Small intestine (tissue), 7 donors: ENCODE results near the gene SLC6A18. TPM values are rescaled to one million over a fixed set of nuclear protein-coding genes. Genes with fewer than 3 reads are reported as not detected.
"Not testable (repeated sequence)": the region's sequence is repeated elsewhere in the genome, so short reads cannot be mapped to it uniquely, and the experiment has no call there.

Source experiments
- DNase-seq, 2 donors: peaks; one replicate each; pipeline versions ENCODE4 v3.0.0 to v3.0.0-alpha.2; 2013
- FAIRE-seq: peaks from 2 replicates; lab custom pipeline; 2012; peaks lifted over from hg19 to GRCh38; lab: Jason Lieb, UNC
- H3K27ac ChIP-seq, 3 donors: one replicate each; pipeline ENCODE4 v1.5.1; 2013; ENCODE audit warnings: low read length in 2 of 3, mild to moderate bottlenecking in 2 of 3, control low read depth in 1 of 3, inconsistent platforms in 1 of 3, low read depth in 1 of 3, moderate library complexity in 1 of 3
- H3K27me3 ChIP-seq, 3 donors: one replicate each; pipeline ENCODE4 v1.6.1; 2013; ENCODE audit warnings: low read length in 3 of 3, inconsistent platforms in 1 of 3; ENCODE audit not compliant: control insufficient read depth in 3 of 3, insufficient read depth in 3 of 3
- H3K36me3 ChIP-seq, 3 donors: one replicate each; pipeline ENCODE4 v1.6.1; 2013; ENCODE audit warnings: low read length in 3 of 3, inconsistent platforms in 1 of 3, low read depth in 1 of 3, mild to moderate bottlenecking in 1 of 3, moderate library complexity in 1 of 3; ENCODE audit not compliant: control insufficient read depth in 3 of 3, insufficient read depth in 2 of 3
- H3K4me1 ChIP-seq, 3 donors: one replicate each; pipeline ENCODE4 v1.6.1; 2013; ENCODE audit warnings: low read length in 2 of 3, inconsistent platforms in 1 of 3, low read depth in 1 of 3, mild to moderate bottlenecking in 1 of 3, moderate library complexity in 1 of 3; ENCODE audit not compliant: control insufficient read depth in 3 of 3, insufficient read depth in 2 of 3
- H3K4me3 ChIP-seq, 3 donors: one replicate each; pipeline ENCODE4 v1.5.1; 2013; ENCODE audit warnings: low read length in 3 of 3, control low read depth in 1 of 3, inconsistent platforms in 1 of 3, low read depth in 1 of 3, mild to moderate bottlenecking in 1 of 3, moderate library complexity in 1 of 3
- H3K9me3 ChIP-seq, 2 donors: one replicate each; pipeline ENCODE4 v1.6.1; 2013; ENCODE audit warnings: low read depth in 1 of 2, low read length in 1 of 2; ENCODE audit not compliant: control insufficient read depth in 2 of 2, insufficient read depth in 1 of 2
- WGBS, 3 donors: extraction: QIAGEN DNeasy Blood & Tissue Kit; methylation state at CpG; one replicate each; pipeline ENCODE4 v1.1.7; 2013; 5-methylcytosine and 5-hydroxymethylcytosine counted together
- polyA plus RNA-seq, 4 donors: library from polyadenylated mRNA; stranded (reverse) in 3 of 4; unstranded in 1 of 4; fragments of 200-250 nt in 3 of 4; fragments of 120-200 nt in 1 of 4; gene quantifications; one replicate each; pipeline versions ENCODE4 v1.2.1 to v1.2.3, GENCODE V29; 2013
- donor health status: healthy with polysubstance abuse.
- donor health status: control.
- donor health status: control.
- donor health status: Bipolar disorder and iron deficiency.
- donor health status: healthy.

The SLC6A18 gene
- polyA plus RNA-seq, 4 donors = 0.04 TPM; not detected in 2

GRCh38 chr5:1224631-1225030 is 550 bp upstream of the SLC6A18 start:
- H3K9me3 ChIP-seq = no peaks in the 10 kb centered on the region
- H3K27me3 ChIP-seq = peaks cover 0 to 2% (median 0%) of the 10 kb centered on the region in 3 donors
- DNase-seq (no peak), FAIRE-seq (no peak)
- peaks cover 0 to 53% (median 9%) of the 10 kb centered on the region in 3 donors for H3K36me3 ChIP-seq
- H3K27ac ChIP-seq = no peak overlapping the region
- no peaks in the 10 kb centered on the region for H3K4me1 ChIP-seq
- WGBS, 3 donors = 88 to 91% (median 90%) methylated on average over 15 of the region's 15 CpGs
- H3K4me3 ChIP-seq = no peak overlapping the region

DNA sequence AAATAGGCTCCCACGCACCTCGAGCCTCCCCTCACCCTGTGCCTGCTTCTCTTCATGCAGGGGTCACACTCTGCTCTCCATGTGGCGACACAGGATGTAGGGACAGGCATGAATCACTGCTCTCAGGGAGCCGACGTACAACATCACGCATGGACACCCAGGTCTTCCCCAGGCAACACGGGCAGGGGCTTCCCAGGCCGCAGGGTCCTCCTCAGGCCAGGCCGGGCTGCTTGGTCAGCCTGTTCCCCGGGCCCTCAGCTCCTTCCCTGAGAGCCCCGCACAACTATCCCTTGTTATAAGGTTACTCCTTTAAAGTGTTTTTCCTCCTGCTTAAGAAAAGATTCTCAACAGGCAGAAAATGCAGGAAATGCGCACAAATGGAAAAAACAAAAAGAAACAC is 1.1 kb downstream of the SLC6A18 start:
- WGBS, 3 donors = 79 to 87% (median 83%) methylated on average over 12 of the region's 12 CpGs
- DNase-seq (no peak), FAIRE-seq (no peak)
- no peak overlapping the region for H3K27ac ChIP-seq
- H3K36me3 ChIP-seq = peaks cover 0 to 37% (median 7%) of the 10 kb centered on the region in 3 donors
- peaks cover 0 to 4% (median 0%) of the 10 kb centered on the region in 3 donors for H3K27me3 ChIP-seq
- H3K4me3 ChIP-seq = no peak overlapping the region
- no peaks in the 10 kb centered on the region for H3K4me1 ChIP-seq
- no peaks in the 10 kb centered on the region for H3K9me3 ChIP-seq

GRCh38 chr5:1226839-1227581 is 1.8 kb downstream of the SLC6A18 start:
- Histone ChIP-seq H3K4me3 (no peak overlapping the region), H3K27ac (no peak overlapping the region), H3K9me3 (no peaks in the 10 kb centered on the region), H3K4me1 (no peaks in the 10 kb centered on the region), H3K36me3 (peaks cover 0 to 30% (median 5%) of the 10 kb centered on the region in 3 donors), H3K27me3 (peaks cover 0 to 4% (median 0%) of the 10 kb centered on the region in 3 donors)
- no peak for FAIRE-seq
- 85 to 93% (median 85%) methylated on average over 22 to 50 of the region's 50 CpGs for WGBS, 3 donors
- no peak for DNase-seq

DNA sequence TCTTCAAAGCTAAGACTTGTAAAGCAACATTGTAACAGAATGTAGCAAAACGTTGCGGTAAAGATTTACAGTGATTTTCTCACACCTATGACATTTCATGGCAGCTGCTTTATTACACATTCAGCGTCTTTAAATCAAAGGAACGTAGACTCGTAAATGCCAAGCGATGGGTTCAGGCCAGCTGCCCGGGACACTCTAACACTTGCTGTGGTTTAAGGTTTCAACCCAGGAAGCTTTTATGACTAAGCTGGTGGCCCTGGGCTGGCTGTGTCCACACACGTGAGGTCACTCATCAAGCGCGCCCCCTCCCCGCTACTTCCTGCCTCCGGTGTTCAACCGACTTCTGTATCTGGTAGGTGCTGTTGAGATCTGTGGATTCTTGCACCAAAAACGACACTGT is 2.5 kb downstream of the SLC6A18 start:
- 49 to 73% (median 61%) methylated on average over 14 of the region's 14 CpGs for WGBS, 3 donors
- Histone ChIP-seq H3K4me1 (no peaks in the 10 kb centered on the region), H3K27me3 (peaks cover 0 to 4% (median 0%) of the 10 kb centered on the region in 3 donors), H3K9me3 (no peaks in the 10 kb centered on the region), H3K27ac (no peak overlapping the region), H3K4me3 (no peak overlapping the region), H3K36me3 (peaks cover 0 to 26% (median 5%) of the 10 kb centered on the region in 3 donors)
- DNase-seq (no peak), FAIRE-seq (no peak)

DNA sequence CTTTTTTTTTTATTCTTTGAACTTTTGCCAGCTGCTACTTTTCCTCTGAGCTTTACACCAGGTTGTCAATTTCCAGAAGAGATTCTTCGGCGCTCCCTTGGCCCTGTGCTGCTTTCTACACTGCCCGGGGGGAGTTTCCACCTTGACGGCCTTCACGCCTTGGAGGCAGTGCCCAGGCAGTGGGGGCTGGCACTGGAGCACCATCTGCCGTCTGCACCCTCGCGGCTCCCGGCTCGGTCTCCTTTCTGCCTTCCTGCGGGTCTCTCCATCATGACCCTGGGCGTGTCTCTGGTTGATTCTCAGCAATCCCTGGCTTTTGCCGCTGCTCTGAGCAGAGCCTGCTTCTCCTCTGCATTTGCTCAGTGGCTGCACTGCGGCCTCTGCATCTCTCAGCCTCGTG is 2.9 kb downstream of the SLC6A18 start:
- no peak overlapping the region for H3K4me3 ChIP-seq
- H3K27me3 ChIP-seq = peaks cover 0 to 4% (median 0%) of the 10 kb centered on the region in 3 donors
- no peak for DNase-seq
- no peaks in the 10 kb centered on the region for H3K4me1 ChIP-seq
- peaks cover 0 to 22% (median 3%) of the 10 kb centered on the region in 3 donors for H3K36me3 ChIP-seq
- FAIRE-seq = no peak
- WGBS, 3 donors = 64 to 85% (median 83%) methylated on average over 15 of the region's 15 CpGs
- H3K27ac ChIP-seq = no peak overlapping the region
- no peaks in the 10 kb centered on the region for H3K9me3 ChIP-seq

GRCh38 chr5:1229023-1229422 is 3.8 kb downstream of the SLC6A18 start:
- not testable (repeated sequence) for FAIRE-seq, DNase-seq, H3K27ac ChIP-seq, H3K27me3 ChIP-seq, H3K4me1 ChIP-seq, H3K4me3 ChIP-seq, H3K9me3 ChIP-seq
- H3K36me3 ChIP-seq = peaks cover 0 to 13% (median 0%) of the 10 kb centered on the region in 3 donors
- 76 to 86% (median 79%) methylated on average over 11 of the region's 11 CpGs for WGBS, 3 donors

- FAIRE-seq (no peak), DNase-seq (no peak)
- H3K9me3 ChIP-seq = no peaks in the 10 kb centered on the region
- WGBS, 3 donors = 44 to 83% (median 58%) methylated on average over 6 to 7 of the region's 7 CpGs
- peaks cover 0 to 5% (median 0%) of the 10 kb centered on the region in 3 donors for H3K36me3 ChIP-seq
- peaks cover 0 to 4% (median 0%) of the 10 kb centered on the region in 3 donors for H3K27me3 ChIP-seq
- H3K4me1 ChIP-seq = no peaks in the 10 kb centered on the region
- H3K27ac ChIP-seq = no peak overlapping the region
- no peak overlapping the region for H3K4me3 ChIP-seq
Observed at GRCh38 chr5:1229822-1230221, 4.6 kb downstream of the SLC6A18 start.

DNA sequence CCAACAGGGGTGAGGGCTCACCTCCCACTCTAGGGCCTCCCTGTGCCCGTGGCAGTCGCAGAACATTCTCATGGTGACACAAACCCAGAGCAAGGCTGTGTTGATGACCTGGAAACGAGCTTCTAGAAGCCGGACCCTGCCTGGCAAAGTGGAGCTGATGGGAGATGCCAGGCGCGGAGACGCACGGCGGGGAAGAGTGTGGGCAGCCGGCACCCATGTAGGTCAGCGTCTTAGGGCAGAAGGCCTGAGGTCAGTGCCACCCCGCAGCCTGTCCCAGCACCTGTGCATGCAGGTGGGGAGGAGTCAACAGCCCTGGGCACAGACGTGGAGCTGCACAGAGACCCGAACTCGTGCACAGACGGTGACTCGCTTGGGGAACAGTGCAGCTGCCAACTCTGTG is 5.4 kb downstream of the SLC6A18 start:
- DNase-seq (no peak), FAIRE-seq (no peak)
- H3K9me3 ChIP-seq = peaks cover 0 to 3% of the 10 kb centered on the region in 2 donors
- no peaks in the 10 kb centered on the region for H3K36me3 ChIP-seq
- WGBS, 3 donors = 86 to 89% (median 87%) methylated on average over 17 of the region's 17 CpGs
- peaks cover 0 to 4% (median 0%) of the 10 kb centered on the region in 3 donors for H3K27me3 ChIP-seq
- no peaks in the 10 kb centered on the region for H3K4me1 ChIP-seq
- H3K4me3 ChIP-seq = no peak overlapping the region
- no peak overlapping the region for H3K27ac ChIP-seq
